Activated T-helper 2 cell treated with anti-CD3 and anti-CD28 coated beads, Interferon-gamma antibody, Interleukin-2, Interleukin-4, amounts not matched to agents 10 μg/mL and 5 μg/mL and 100 μg/mL, durations not matched to agents 14 hours and 24 hours and 36 hours (primary cell): ENCODE data around the gene TXLNA. TPM values are rescaled to one million over a fixed set of nuclear protein-coding genes. Genes with fewer than 3 reads are reported as not detected.

ENCODE experiments used
- DNase-seq: peaks from one replicate; pipeline ENCODE4 v3.0.0; 2021; ENCODE audit warnings: low spot score
- H3K27ac Mint-ChIP-seq: one replicate; pipeline ENCODE4 v1.8.0; 2021; ENCODE audit warnings: mixed read lengths
- H3K27me3 Mint-ChIP-seq: one replicate; pipeline ENCODE4 v1.8.0; 2021; ENCODE audit warnings: low read depth, mixed read lengths
- H3K36me3 Mint-ChIP-seq: one replicate; pipeline ENCODE4 v1.8.0; 2021; ENCODE audit warnings: low read depth, mixed read lengths
- H3K4me1 Mint-ChIP-seq: one replicate; pipeline ENCODE4 v1.8.0; 2021; ENCODE audit warnings: low read depth, mixed read lengths
- H3K4me3 Mint-ChIP-seq: one replicate; pipeline ENCODE4 v1.8.0; 2021; ENCODE audit warnings: low read depth, mild to moderate bottlenecking, moderate library complexity, mixed read lengths
- H3K9me3 Mint-ChIP-seq: one replicate; pipeline ENCODE4 v1.8.0; 2021; ENCODE audit warnings: mixed read lengths
- intact Hi-C: fragments of 100-400 bp; cut with micrococcal nuclease; formaldehyde crosslinking; loops from one replicate; pipeline ENCODE4 v1.15.1; 2023
- total RNA-seq: library from RNA; stranded (reverse); gene quantifications from 2 replicates; pipeline ENCODE4 v1.2.3, GENCODE V29; 2022

TXLNA gene
- total RNA-seq, 1 donor from 2014 or later, result 101 TPM

- no peaks in the 10 kb centered on the region for H3K27me3 Mint-ChIP-seq
- H3K36me3 Mint-ChIP-seq, result peaks cover 37% of the 10 kb centered on the region
- peaks cover 34% of the 10 kb centered on the region for H3K4me1 Mint-ChIP-seq
- no peak for DNase-seq
- intact Hi-C loops, result loop anchor here (5.0 to 10.0 kb wide), 3 partner anchors 47 to 610 kb away; partner anchors contain the start of genes BSDC1, LCK, S100PBP and YARS1
- peak overlapping the region; percentile 87 for H3K4me3 Mint-ChIP-seq
- peak overlapping the region; percentile 28 for H3K27ac Mint-ChIP-seq
- no peaks in the 10 kb centered on the region for H3K9me3 Mint-ChIP-seq
These were observed 25.5 kb downstream of the TXLNA start for GRCh38 chr1:32204943-32205361.

GRCh38 chr1:32205401-32206370, 26.2 kb downstream of the TXLNA start, which contains the start of gene IQCC:
Gene IQCC (plus strand): TSS chr1:32205671. CDS start chr1:32205682, 11 bp downstream.
- Mint-ChIP-seq H3K9me3 (no peaks in the 10 kb centered on the region), H3K4me3 (peak within 1 kb of the TSS; percentile 87), H3K27me3 (no peaks in the 10 kb centered on the region), H3K27ac (peak within 1 kb of the TSS; percentile 83), H3K4me1 (peaks cover 28% of the 10 kb centered on the region), H3K36me3 (peaks cover 37% of the 10 kb centered on the region)
- intact Hi-C loops, result loop anchor here (10.0 kb wide), 1 partner anchor 609 kb away; the partner anchor contains the start of genes S100PBP and YARS1
- DNase-seq, result peak; percentile 82

- H3K36me3 Mint-ChIP-seq, result peaks cover 26% of the 10 kb centered on the region
- H3K27me3 Mint-ChIP-seq, result no peaks in the 10 kb centered on the region
- DNase-seq, result no peak
- no peak overlapping the region for H3K4me3 Mint-ChIP-seq
- intact Hi-C loops, result loop anchor here (10.0 kb wide), 1 partner anchor 606 kb away; the partner anchor contains the start of genes S100PBP and YARS1
- H3K27ac Mint-ChIP-seq, result no peak overlapping the region
- peaks cover 16% of the 10 kb centered on the region for H3K4me1 Mint-ChIP-seq
- H3K9me3 Mint-ChIP-seq, result no peaks in the 10 kb centered on the region
These were observed 29.0 kb downstream of the TXLNA start for GRCh38 chr1:32208469-32208868.

- H3K27me3 Mint-ChIP-seq, result no peaks in the 10 kb centered on the region
- H3K36me3 Mint-ChIP-seq, result peaks cover 23% of the 10 kb centered on the region
- H3K9me3 Mint-ChIP-seq, result no peaks in the 10 kb centered on the region
- H3K4me3 Mint-ChIP-seq, result no peak within 1 kb of the TSS
- no peak within 1 kb of the TSS for H3K27ac Mint-ChIP-seq
- DNase-seq, result no peak
- intact Hi-C loops, result loop anchor here (10.0 kb wide), 1 partner anchor 606 kb away; the partner anchor contains the start of genes S100PBP and YARS1
- H3K4me1 Mint-ChIP-seq, result peaks cover 15% of the 10 kb centered on the region
These were observed 29.4 kb downstream of the TXLNA start, which contains the start of gene DCDC2B for GRCh38 chr1:32208891-32209328. Gene DCDC2B (plus strand): TSS chr1:32209089. CDS start chr1:32209094, 5 bp downstream.

- peaks cover 13% of the 10 kb centered on the region for H3K4me1 Mint-ChIP-seq
These were observed 36.4 kb downstream of the TXLNA start for GRCh38 chr1:32215629-32216480.

GRCh38 chr1:32216566-32216965, 37.1 kb downstream of the TXLNA start:
- H3K27ac Mint-ChIP-seq, result no peak overlapping the region
- no peak overlapping the region for H3K4me3 Mint-ChIP-seq

More at GRCh38 chr1:32215629-32216480, 36.4 kb downstream of the TXLNA start:
- DNase-seq, result peak; percentile 53
- Mint-ChIP-seq H3K36me3 (peaks cover 24% of the 10 kb centered on the region), H3K4me3 (no peak overlapping the region), H3K27me3 (no peaks in the 10 kb centered on the region), H3K9me3 (no peaks in the 10 kb centered on the region), H3K27ac (peak overlapping the region; percentile 28)
- intact Hi-C loops, result loop anchor here (2.0 to 10.0 kb wide), 2 partner anchors 119 to 199 kb away; partner anchors contain the start of gene MARCKSL1

GRCh38 chr1:32219022-32219421, 39.5 kb downstream of the TXLNA start:
- H3K27ac Mint-ChIP-seq, result no peak overlapping the region
- H3K9me3 Mint-ChIP-seq, result no peaks in the 10 kb centered on the region
- peaks cover 29% of the 10 kb centered on the region for H3K4me1 Mint-ChIP-seq
- no peaks in the 10 kb centered on the region for H3K27me3 Mint-ChIP-seq
- no peak overlapping the region for H3K4me3 Mint-ChIP-seq
- intact Hi-C loops, result loop anchor here (10.0 kb wide), 1 partner anchor 116 kb away; the partner anchor contains the start of gene MARCKSL1
- DNase-seq, result no peak
- peaks cover 39% of the 10 kb centered on the region for H3K36me3 Mint-ChIP-seq

More at GRCh38 chr1:32216566-32216965, 37.1 kb downstream of the TXLNA start:
- H3K27me3 Mint-ChIP-seq, result no peaks in the 10 kb centered on the region
- peaks cover 20% of the 10 kb centered on the region for H3K4me1 Mint-ChIP-seq
- intact Hi-C loops, result loop anchor here (10.0 kb wide), 1 partner anchor 118 kb away; the partner anchor contains the start of gene MARCKSL1
- H3K9me3 Mint-ChIP-seq, result no peaks in the 10 kb centered on the region
- peaks cover 24% of the 10 kb centered on the region for H3K36me3 Mint-ChIP-seq
- DNase-seq, result no peak

- no peak for DNase-seq
These were observed 41.5 kb downstream of the TXLNA start for GRCh38 chr1:32220746-32221580.

GRCh38 chr1:32221581-32221979, 42.1 kb downstream of the TXLNA start:
- intact Hi-C loops, result no loop called here
- Mint-ChIP-seq H3K27ac (peak overlapping the region; percentile 95), H3K4me1 (peaks cover 28% of the 10 kb centered on the region), H3K27me3 (no peaks in the 10 kb centered on the region), H3K4me3 (peak overlapping the region; percentile 94), H3K9me3 (no peaks in the 10 kb centered on the region), H3K36me3 (peaks cover 46% of the 10 kb centered on the region)
- no peak for DNase-seq

More at GRCh38 chr1:32220746-32221580, 41.5 kb downstream of the TXLNA start:
- peak overlapping the region; percentile 94 for H3K4me3 Mint-ChIP-seq
- no peaks in the 10 kb centered on the region for H3K27me3 Mint-ChIP-seq
- peaks cover 45% of the 10 kb centered on the region for H3K36me3 Mint-ChIP-seq
- H3K4me1 Mint-ChIP-seq, result peaks cover 33% of the 10 kb centered on the region
- H3K27ac Mint-ChIP-seq, result peak overlapping the region; percentile 95
- no peaks in the 10 kb centered on the region for H3K9me3 Mint-ChIP-seq
- intact Hi-C loops, result no loop called here

GRCh38 chr1:32221980-32222755, 42.7 kb downstream of the TXLNA start, which contains the start of the genes EIF3I and TMEM234:
Gene EIF3I (plus strand): TSS chr1:32222407. CDS start chr1:32222442, 35 bp downstream.
Gene TMEM234 (minus strand): TSS chr1:32222353. CDS start chr1:32222322, 31 bp downstream.
- intact Hi-C loops, result loop anchor here (2.0 kb wide), 3 partner anchors 27 to 173 kb away; partner anchors contain the start of gene BSDC1
- DNase-seq, result peak; percentile 88
- peaks cover 40% of the 10 kb centered on the region for H3K36me3 Mint-ChIP-seq
- H3K9me3 Mint-ChIP-seq, result no peaks in the 10 kb centered on the region
- H3K27me3 Mint-ChIP-seq, result no peaks in the 10 kb centered on the region
- peak within 1 kb of the TSS; percentile 94 for H3K4me3 Mint-ChIP-seq
- H3K27ac Mint-ChIP-seq, result peak within 1 kb of the TSS; percentile 95
- H3K4me1 Mint-ChIP-seq, result peaks cover 28% of the 10 kb centered on the region
